Measurements from ENCODE around the gene ACSBG1.
"Not testable (repeated sequence)": the region's sequence is repeated elsewhere in the genome, so short reads cannot be mapped to it uniquely, and the experiment has no call there.

ACSBG1 gene

GRCh38 chr15:78261062-78261461 lies 26.7 kb upstream of the ACSBG1 start:
- no peak overlapping the region for H3K4me3 Mint-ChIP-seq
- H3K27ac Mint-ChIP-seq, result no peak overlapping the region
- H3K36me3 Mint-ChIP-seq (ENCODE audit: low read depth), result no peaks in the 10 kb centered on the region
- no peaks in the 10 kb centered on the region for H3K9me3 Mint-ChIP-seq
- peaks cover 9% of the 10 kb centered on the region for H3K27me3 Mint-ChIP-seq (ENCODE audit: low read depth)
- peaks cover 8% of the 10 kb centered on the region for H3K4me1 Mint-ChIP-seq (ENCODE audit: low read depth)

GRCh38 chr15:78260489-78260888 lies 26.1 kb upstream of the ACSBG1 start:
- H3K4me1 Mint-ChIP-seq (ENCODE audit: low read depth), result peaks cover 3% of the 10 kb centered on the region
- H3K36me3 Mint-ChIP-seq (ENCODE audit: low read depth), result no peaks in the 10 kb centered on the region
- H3K27me3 Mint-ChIP-seq (ENCODE audit: low read depth), result peaks cover 9% of the 10 kb centered on the region
- no peak overlapping the region for H3K27ac Mint-ChIP-seq
- H3K4me3 Mint-ChIP-seq, result no peak overlapping the region
- no peaks in the 10 kb centered on the region for H3K9me3 Mint-ChIP-seq

- no peaks in the 10 kb centered on the region for H3K36me3 Mint-ChIP-seq (ENCODE audit: low read depth)
- H3K27me3 Mint-ChIP-seq (ENCODE audit: low read depth), result peaks cover 9% of the 10 kb centered on the region
- H3K27ac Mint-ChIP-seq, result no peak overlapping the region
- H3K9me3 Mint-ChIP-seq, result no peaks in the 10 kb centered on the region
- H3K4me1 Mint-ChIP-seq (ENCODE audit: low read depth), result no peaks in the 10 kb centered on the region
- no peak overlapping the region for H3K4me3 Mint-ChIP-seq
Measured at GRCh38 chr15:78259232-78259631, 24.9 kb upstream of the ACSBG1 start.

GRCh38 chr15:78257681-78258080 lies 23.3 kb upstream of the ACSBG1 start:
- Mint-ChIP-seq H3K4me3 (no peak overlapping the region), H3K27ac (no peak overlapping the region), H3K4me1 (ENCODE audit: low read depth) (no peaks in the 10 kb centered on the region), H3K27me3 (ENCODE audit: low read depth) (peaks cover 9% of the 10 kb centered on the region), H3K36me3 (ENCODE audit: low read depth) (no peaks in the 10 kb centered on the region), H3K9me3 (no peaks in the 10 kb centered on the region)

GRCh38 chr15:78256044-78256437 lies 21.7 kb upstream of the ACSBG1 start:
- H3K9me3 Mint-ChIP-seq, result no peaks in the 10 kb centered on the region
- H3K27ac Mint-ChIP-seq, result no peak overlapping the region
- no peaks in the 10 kb centered on the region for H3K36me3 Mint-ChIP-seq (ENCODE audit: low read depth)
- H3K4me1 Mint-ChIP-seq (ENCODE audit: low read depth), result no peaks in the 10 kb centered on the region
- no peak overlapping the region for H3K4me3 Mint-ChIP-seq
- peaks cover 13% of the 10 kb centered on the region for H3K27me3 Mint-ChIP-seq (ENCODE audit: low read depth)

GRCh38 chr15:78255421-78256043 lies 21.2 kb upstream of the ACSBG1 start:
- no peaks in the 10 kb centered on the region for H3K4me1 Mint-ChIP-seq (ENCODE audit: low read depth)
- H3K27ac Mint-ChIP-seq, result no peak overlapping the region
- no peak overlapping the region for H3K4me3 Mint-ChIP-seq
- H3K36me3 Mint-ChIP-seq (ENCODE audit: low read depth), result no peaks in the 10 kb centered on the region
- H3K27me3 Mint-ChIP-seq (ENCODE audit: low read depth), result peaks cover 12% of the 10 kb centered on the region
- H3K9me3 Mint-ChIP-seq, result no peaks in the 10 kb centered on the region

- Mint-ChIP-seq H3K27ac (no peak overlapping the region), H3K9me3 (no peaks in the 10 kb centered on the region), H3K36me3 (ENCODE audit: low read depth) (no peaks in the 10 kb centered on the region), H3K27me3 (ENCODE audit: low read depth) (peaks cover 8% of the 10 kb centered on the region), H3K4me1 (ENCODE audit: low read depth) (no peaks in the 10 kb centered on the region), H3K4me3 (no peak overlapping the region)
Measured at GRCh38 chr15:78251136-78251535, 16.8 kb upstream of the ACSBG1 start.

GRCh38 chr15:78249131-78249530 lies 14.8 kb upstream of the ACSBG1 start:
- Mint-ChIP-seq H3K4me1 (ENCODE audit: low read depth) (no peaks in the 10 kb centered on the region), H3K9me3 (no peaks in the 10 kb centered on the region), H3K36me3 (ENCODE audit: low read depth) (no peaks in the 10 kb centered on the region), H3K27me3 (ENCODE audit: low read depth) (peaks cover 8% of the 10 kb centered on the region), H3K4me3 (no peak overlapping the region), H3K27ac (no peak overlapping the region)

GRCh38 chr15:78247911-78248310 lies 13.5 kb upstream of the ACSBG1 start:
- H3K27ac Mint-ChIP-seq, result no peak overlapping the region
- H3K27me3 Mint-ChIP-seq (ENCODE audit: low read depth), result peaks cover 8% of the 10 kb centered on the region
- no peak overlapping the region for H3K4me3 Mint-ChIP-seq
- H3K9me3 Mint-ChIP-seq, result no peaks in the 10 kb centered on the region
- H3K36me3 Mint-ChIP-seq (ENCODE audit: low read depth), result no peaks in the 10 kb centered on the region
- H3K4me1 Mint-ChIP-seq (ENCODE audit: low read depth), result no peaks in the 10 kb centered on the region

- not testable (repeated sequence) for H3K4me3 Mint-ChIP-seq; H3K4me1 Mint-ChIP-seq (ENCODE audit: low read depth); H3K27ac Mint-ChIP-seq; H3K36me3 Mint-ChIP-seq (ENCODE audit: low read depth); H3K9me3 Mint-ChIP-seq
- H3K27me3 Mint-ChIP-seq (ENCODE audit: low read depth), result peaks cover 11% of the 10 kb centered on the region
Measured at GRCh38 chr15:78245976-78246620, 11.7 kb upstream of the ACSBG1 start.

GRCh38 chr15:78245392-78245791 lies 11.0 kb upstream of the ACSBG1 start:
- not testable (repeated sequence) for H3K36me3 Mint-ChIP-seq (ENCODE audit: low read depth); H3K4me1 Mint-ChIP-seq (ENCODE audit: low read depth); H3K27ac Mint-ChIP-seq; H3K4me3 Mint-ChIP-seq; H3K9me3 Mint-ChIP-seq
- peaks cover 11% of the 10 kb centered on the region for H3K27me3 Mint-ChIP-seq (ENCODE audit: low read depth)

GRCh38 chr15:78244893-78245292 lies 10.5 kb upstream of the ACSBG1 start:
- Mint-ChIP-seq H3K36me3 (ENCODE audit: low read depth) (no peaks in the 10 kb centered on the region), H3K4me1 (ENCODE audit: low read depth) (no peaks in the 10 kb centered on the region), H3K4me3 (no peak overlapping the region), H3K9me3 (no peaks in the 10 kb centered on the region), H3K27me3 (ENCODE audit: low read depth) (peaks cover 11% of the 10 kb centered on the region), H3K27ac (no peak overlapping the region)

GRCh38 chr15:78244101-78244500 lies 9.7 kb upstream of the ACSBG1 start:
- H3K9me3 Mint-ChIP-seq, result no peaks in the 10 kb centered on the region
- no peaks in the 10 kb centered on the region for H3K36me3 Mint-ChIP-seq (ENCODE audit: low read depth)
- no peak overlapping the region for H3K27ac Mint-ChIP-seq
- no peaks in the 10 kb centered on the region for H3K4me1 Mint-ChIP-seq (ENCODE audit: low read depth)
- H3K27me3 Mint-ChIP-seq (ENCODE audit: low read depth), result peaks cover 10% of the 10 kb centered on the region
- H3K4me3 Mint-ChIP-seq, result no peak overlapping the region

GRCh38 chr15:78243491-78243941 lies 9.2 kb upstream of the ACSBG1 start:
- H3K4me1 Mint-ChIP-seq (ENCODE audit: low read depth), result no peaks in the 10 kb centered on the region
- no peaks in the 10 kb centered on the region for H3K36me3 Mint-ChIP-seq (ENCODE audit: low read depth)
- peaks cover 7% of the 10 kb centered on the region for H3K27me3 Mint-ChIP-seq (ENCODE audit: low read depth)
- H3K27ac Mint-ChIP-seq, result no peak overlapping the region
- no peaks in the 10 kb centered on the region for H3K9me3 Mint-ChIP-seq
- no peak overlapping the region for H3K4me3 Mint-ChIP-seq

GRCh38 chr15:78243058-78243457 lies 8.7 kb upstream of the ACSBG1 start:
- Mint-ChIP-seq H3K9me3 (no peaks in the 10 kb centered on the region), H3K4me3 (no peak overlapping the region), H3K27ac (no peak overlapping the region)

More at GRCh38 chr15:78243058-78243457, 8.7 kb upstream of the ACSBG1 start:
- H3K4me1 Mint-ChIP-seq (ENCODE audit: low read depth), result no peaks in the 10 kb centered on the region
- no peaks in the 10 kb centered on the region for H3K36me3 Mint-ChIP-seq (ENCODE audit: low read depth)
- peaks cover 10% of the 10 kb centered on the region for H3K27me3 Mint-ChIP-seq (ENCODE audit: low read depth)
